Tibial nerve (tissue), 3 donors: ENCODE results near the gene SRPK3.

Experiments used
- EP300 ChIP-seq, 2 donors: sonication (generic); formaldehyde crosslinking; IDR thresholded peaks; one replicate each; pipeline ENCODE4 v1.6.1; 2017; ENCODE audit warnings: antibody characterized with exemption in 2 of 2, mild to moderate bottlenecking in 1 of 2
- POLR2A ChIP-seq, 2 donors: fragments of 450-650 bp; IDR thresholded peaks; one replicate each; pipeline ENCODE4 v1.6.1; 2017; ENCODE audit warnings: antibody characterized with exemption in 2 of 2, mild to moderate bottlenecking in 2 of 2, moderate library complexity in 2 of 2

DNA sequence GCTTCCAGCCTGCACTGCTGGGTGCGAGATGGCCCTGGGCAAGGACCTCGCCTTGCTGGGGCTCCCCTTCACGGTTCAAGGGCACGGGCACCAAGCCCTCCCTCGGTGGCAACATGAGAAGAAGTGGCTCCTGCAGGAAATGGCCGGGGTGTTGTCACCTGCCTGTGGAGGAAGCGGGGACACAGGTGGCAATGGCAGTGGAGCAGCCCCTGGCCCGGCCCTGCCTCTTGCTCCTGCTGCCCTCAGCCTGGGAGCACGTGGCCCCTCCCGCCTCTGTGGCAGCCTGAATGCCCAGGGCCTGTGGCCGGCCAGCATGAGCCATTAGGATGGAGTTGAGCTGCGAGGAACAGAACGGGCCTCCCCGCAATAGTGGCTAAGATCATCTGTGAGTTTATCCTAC is 39.4 kb upstream of the SRPK3 start:
- TF ChIP-seq EP300 (IDR thresholded peaks at IDR 0.05) (no peak), POLR2A (IDR thresholded peaks at IDR 0.05) (no peak)
